Measurements from ENCODE around the gene PIP5K1B. TPM values are rescaled to one million over a fixed set of nuclear protein-coding genes. Genes with fewer than 3 reads are reported as not detected.

The PIP5K1B gene
- total RNA-seq, 1 experiment from 2014 or later, result not detected

- Histone ChIP-seq H3K9me3 (ENCODE audit: low read length) (no peaks in the 10 kb centered on the region), H3K36me3 (ENCODE audit: insufficient read depth, low read length) (no peaks in the 10 kb centered on the region), H3K27ac (ENCODE audit: low read length) (no peak overlapping the region), H3K4me2 (ENCODE audit: low read depth, low read length, poor library complexity, severe bottlenecking) (no peak overlapping the region), H2AFZ (ENCODE audit: low read length) (no peak overlapping the region), H3K79me2 (ENCODE audit: low read length) (no peaks in the 10 kb centered on the region), H3K9me2 (replicated peaks; ENCODE audit: insufficient read depth, low read length) (no peaks in the 10 kb centered on the region), H4K20me1 (ENCODE audit: insufficient read depth, low read depth, low read length) (no peaks in the 10 kb centered on the region), H3K4me1 (ENCODE audit: low read length) (no peaks in the 10 kb centered on the region), H3K27me3 (ENCODE audit: low read length) (no peaks in the 10 kb centered on the region), H3K9ac (ENCODE audit: low read length) (no peak overlapping the region), H3K4me3 (ENCODE audit: low read length) (no peak overlapping the region)
- DNase-seq, result no peak
Observed at GRCh38 chr9:68733021-68733405, 28.0 kb downstream of the PIP5K1B start.

- Histone ChIP-seq H3K9me3 (ENCODE audit: low read length) (no peaks in the 10 kb centered on the region), H4K20me1 (ENCODE audit: insufficient read depth, low read depth, low read length) (no peaks in the 10 kb centered on the region), H3K4me2 (ENCODE audit: low read depth, low read length, poor library complexity, severe bottlenecking) (no peak overlapping the region), H3K36me3 (ENCODE audit: insufficient read depth, low read length) (no peaks in the 10 kb centered on the region), H3K4me1 (ENCODE audit: low read length) (no peaks in the 10 kb centered on the region), H2AFZ (ENCODE audit: low read length) (no peak overlapping the region), H3K79me2 (ENCODE audit: low read length) (no peaks in the 10 kb centered on the region), H3K9me2 (replicated peaks; ENCODE audit: insufficient read depth, low read length) (no peaks in the 10 kb centered on the region), H3K9ac (ENCODE audit: low read length) (no peak overlapping the region), H3K4me3 (ENCODE audit: low read length) (no peak overlapping the region), H3K27ac (ENCODE audit: low read length) (no peak overlapping the region), H3K27me3 (ENCODE audit: low read length) (no peaks in the 10 kb centered on the region)
- DNase-seq, result no peak
Observed at GRCh38 chr9:68738358-68738757, 33.3 kb downstream of the PIP5K1B start.

- no peaks in the 10 kb centered on the region for H3K79me2 ChIP-seq (ENCODE audit: low read length)
Observed at GRCh38 chr9:68739621-68740174, 34.7 kb downstream of the PIP5K1B start.

GRCh38 chr9:68740561-68740960 is 35.5 kb downstream of the PIP5K1B start:
- Histone ChIP-seq H3K27ac (ENCODE audit: low read length) (no peak overlapping the region), H3K4me2 (ENCODE audit: low read depth, low read length, poor library complexity, severe bottlenecking) (no peak overlapping the region), H3K36me3 (ENCODE audit: insufficient read depth, low read length) (no peaks in the 10 kb centered on the region), H3K9me3 (ENCODE audit: low read length) (no peaks in the 10 kb centered on the region), H3K4me1 (ENCODE audit: low read length) (no peaks in the 10 kb centered on the region), H3K9me2 (replicated peaks; ENCODE audit: insufficient read depth, low read length) (no peaks in the 10 kb centered on the region), H3K79me2 (ENCODE audit: low read length) (no peaks in the 10 kb centered on the region), H3K27me3 (ENCODE audit: low read length) (no peaks in the 10 kb centered on the region), H4K20me1 (ENCODE audit: insufficient read depth, low read depth, low read length) (no peaks in the 10 kb centered on the region), H2AFZ (ENCODE audit: low read length) (no peak overlapping the region), H3K4me3 (ENCODE audit: low read length) (no peak overlapping the region), H3K9ac (ENCODE audit: low read length) (no peak overlapping the region)
- DNase-seq, result no peak

More at GRCh38 chr9:68739621-68740174, 34.7 kb downstream of the PIP5K1B start:
- Histone ChIP-seq H3K4me1 (ENCODE audit: low read length) (no peaks in the 10 kb centered on the region), H3K9ac (ENCODE audit: low read length) (no peak overlapping the region), H3K27ac (ENCODE audit: low read length) (no peak overlapping the region), H3K9me2 (replicated peaks; ENCODE audit: insufficient read depth, low read length) (no peaks in the 10 kb centered on the region), H3K4me3 (ENCODE audit: low read length) (no peak overlapping the region), H3K4me2 (ENCODE audit: low read depth, low read length, poor library complexity, severe bottlenecking) (no peak overlapping the region), H4K20me1 (ENCODE audit: insufficient read depth, low read depth, low read length) (no peaks in the 10 kb centered on the region), H2AFZ (ENCODE audit: low read length) (no peak overlapping the region), H3K36me3 (ENCODE audit: insufficient read depth, low read length) (no peaks in the 10 kb centered on the region), H3K27me3 (ENCODE audit: low read length) (no peaks in the 10 kb centered on the region), H3K9me3 (ENCODE audit: low read length) (no peaks in the 10 kb centered on the region)
- DNase-seq, result no peak

- no peaks in the 10 kb centered on the region for H3K9me3 ChIP-seq (ENCODE audit: low read length)
- no peak overlapping the region for H3K4me3 ChIP-seq (ENCODE audit: low read length)
- no peak overlapping the region for H3K27ac ChIP-seq (ENCODE audit: low read length)
- H3K9ac ChIP-seq (ENCODE audit: low read length), result no peak overlapping the region
- H3K4me2 ChIP-seq (ENCODE audit: low read depth, low read length, poor library complexity, severe bottlenecking), result no peak overlapping the region
- no peaks in the 10 kb centered on the region for H3K36me3 ChIP-seq (ENCODE audit: insufficient read depth, low read length)
- no peaks in the 10 kb centered on the region for H3K27me3 ChIP-seq (ENCODE audit: low read length)
- H3K4me1 ChIP-seq (ENCODE audit: low read length), result no peaks in the 10 kb centered on the region
- H2AFZ ChIP-seq (ENCODE audit: low read length), result no peak overlapping the region
- no peaks in the 10 kb centered on the region for H3K79me2 ChIP-seq (ENCODE audit: low read length)
- no peaks in the 10 kb centered on the region for H3K9me2 ChIP-seq (replicated peaks; ENCODE audit: insufficient read depth, low read length)
- no peaks in the 10 kb centered on the region for H4K20me1 ChIP-seq (ENCODE audit: insufficient read depth, low read depth, low read length)
- DNase-seq, result no peak
Observed at GRCh38 chr9:68741234-68741633, 36.2 kb downstream of the PIP5K1B start.

- H3K4me2 ChIP-seq (ENCODE audit: low read depth, low read length, poor library complexity, severe bottlenecking), result no peak overlapping the region
Observed at GRCh38 chr9:68741704-68742332, 36.8 kb downstream of the PIP5K1B start.

GRCh38 chr9:68742333-68742730 is 37.3 kb downstream of the PIP5K1B start:
- no peak for DNase-seq
- Histone ChIP-seq H3K4me1 (ENCODE audit: low read length) (no peaks in the 10 kb centered on the region), H3K27me3 (ENCODE audit: low read length) (no peaks in the 10 kb centered on the region), H4K20me1 (ENCODE audit: insufficient read depth, low read depth, low read length) (no peaks in the 10 kb centered on the region), H3K36me3 (ENCODE audit: insufficient read depth, low read length) (no peaks in the 10 kb centered on the region), H3K4me3 (ENCODE audit: low read length) (no peak overlapping the region), H3K79me2 (ENCODE audit: low read length) (no peaks in the 10 kb centered on the region), H3K9ac (ENCODE audit: low read length) (no peak overlapping the region), H3K4me2 (ENCODE audit: low read depth, low read length, poor library complexity, severe bottlenecking) (no peak overlapping the region), H3K9me3 (ENCODE audit: low read length) (no peaks in the 10 kb centered on the region), H3K9me2 (replicated peaks; ENCODE audit: insufficient read depth, low read length) (no peaks in the 10 kb centered on the region), H2AFZ (ENCODE audit: low read length) (no peak overlapping the region), H3K27ac (ENCODE audit: low read length) (no peak overlapping the region)

More at GRCh38 chr9:68741704-68742332, 36.8 kb downstream of the PIP5K1B start:
- H4K20me1 ChIP-seq (ENCODE audit: insufficient read depth, low read depth, low read length), result no peaks in the 10 kb centered on the region
- no peak overlapping the region for H2AFZ ChIP-seq (ENCODE audit: low read length)
- DNase-seq, result no peak
- no peak overlapping the region for H3K4me3 ChIP-seq (ENCODE audit: low read length)
- no peaks in the 10 kb centered on the region for H3K4me1 ChIP-seq (ENCODE audit: low read length)
- H3K79me2 ChIP-seq (ENCODE audit: low read length), result no peaks in the 10 kb centered on the region
- no peaks in the 10 kb centered on the region for H3K9me3 ChIP-seq (ENCODE audit: low read length)
- H3K27me3 ChIP-seq (ENCODE audit: low read length), result no peaks in the 10 kb centered on the region
- no peak overlapping the region for H3K9ac ChIP-seq (ENCODE audit: low read length)
- no peaks in the 10 kb centered on the region for H3K9me2 ChIP-seq (replicated peaks; ENCODE audit: insufficient read depth, low read length)
- H3K36me3 ChIP-seq (ENCODE audit: insufficient read depth, low read length), result no peaks in the 10 kb centered on the region
- H3K27ac ChIP-seq (ENCODE audit: low read length), result no peak overlapping the region

GRCh38 chr9:68744426-68744825 is 39.4 kb downstream of the PIP5K1B start:
- H3K9ac ChIP-seq (ENCODE audit: low read length), result no peak overlapping the region
- H3K4me2 ChIP-seq (ENCODE audit: low read depth, low read length, poor library complexity, severe bottlenecking), result no peak overlapping the region

More at GRCh38 chr9:68744426-68744825, 39.4 kb downstream of the PIP5K1B start:
- Histone ChIP-seq H3K9me2 (replicated peaks; ENCODE audit: insufficient read depth, low read length) (no peaks in the 10 kb centered on the region), H3K4me1 (ENCODE audit: low read length) (no peaks in the 10 kb centered on the region), H2AFZ (ENCODE audit: low read length) (no peak overlapping the region), H3K9me3 (ENCODE audit: low read length) (no peaks in the 10 kb centered on the region), H3K36me3 (ENCODE audit: insufficient read depth, low read length) (no peaks in the 10 kb centered on the region), H3K79me2 (ENCODE audit: low read length) (no peaks in the 10 kb centered on the region), H4K20me1 (ENCODE audit: insufficient read depth, low read depth, low read length) (no peaks in the 10 kb centered on the region), H3K4me3 (ENCODE audit: low read length) (no peak overlapping the region), H3K27ac (ENCODE audit: low read length) (no peak overlapping the region), H3K27me3 (ENCODE audit: low read length) (no peaks in the 10 kb centered on the region)
- no peak for DNase-seq
